Fibroblast of lung (primary cell): ENCODE measurements around the gene NINL.

Experiments used
- CTCF ChIP-seq, 2 donors: IDR thresholded peaks in 1 of 2; conservative IDR thresholded peaks in 1 of 2; 1 replicate in 1 of 2; 2 replicates in 1 of 2; pipeline ENCODE4 v1.5.1; 2011 to 2012; ENCODE audit warnings: low read length in 2 of 2, control low read depth in 1 of 2, inconsistent platforms in 1 of 2, low read depth in 1 of 2, mild to moderate bottlenecking in 1 of 2
- EZH2 ChIP-seq: IDR thresholded peaks from 2 replicates; pipeline ENCODE4 v1.5.1; 2012; ENCODE audit warnings: low read length, control low read depth, mild to moderate bottlenecking; ENCODE audit errors: missing control alignments

GRCh38 chr20:25525867-25526266 lies 59.5 kb downstream of the NINL start:
- TF ChIP-seq CTCF (conservative IDR thresholded peaks at IDR 0.05 in 1 of 2, IDR thresholded peaks at IDR 0.05 in 1 of 2; ENCODE audit: low read depth in 1 of 2, low read length in 2 of 2), result no peak
- no peak for TF ChIP-seq EZH2
